GM19395 (cell line): ENCODE results near the gene ASB5.
"Not testable (repeated sequence)": the region's sequence is repeated elsewhere in the genome, so short reads cannot be mapped to it uniquely, and the experiment has no call there.

ENCODE experiments used
- ATAC-seq: cut with Tn5 transposase; IDR thresholded peaks from one replicate; pipeline ENCODE4 v1.9.1; 2021; ENCODE audit warnings: mild to moderate bottlenecking, moderate library complexity; ENCODE audit not compliant: unreplicated experiment

The ASB5 gene

GRCh38 chr4:176226736-176227135, 42.3 kb downstream of the ASB5 start:
- ATAC-seq: no peak

DNA sequence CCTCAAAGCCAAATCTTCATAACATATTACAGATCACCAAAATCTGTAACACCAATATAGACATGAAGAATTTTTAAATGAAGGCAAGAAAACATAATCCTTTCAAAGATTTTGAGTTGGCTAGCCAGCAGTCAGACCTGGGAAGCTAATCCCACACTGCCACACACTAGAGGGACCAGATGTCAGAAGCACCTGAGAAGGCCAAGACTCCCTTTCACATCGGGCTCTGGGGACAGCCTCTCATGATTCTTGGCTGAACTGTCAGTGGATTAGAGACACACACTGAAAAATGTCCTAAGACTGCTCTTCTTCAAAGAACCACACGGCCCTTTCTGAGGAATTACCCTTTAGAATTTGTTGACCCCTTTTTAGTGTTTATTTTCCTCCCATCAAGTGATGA, 45.5 kb downstream of the ASB5 start:
- no peak for ATAC-seq

GRCh38 chr4:176222149-176222548, 46.9 kb downstream of the ASB5 start:
- ATAC-seq: no peak

DNA sequence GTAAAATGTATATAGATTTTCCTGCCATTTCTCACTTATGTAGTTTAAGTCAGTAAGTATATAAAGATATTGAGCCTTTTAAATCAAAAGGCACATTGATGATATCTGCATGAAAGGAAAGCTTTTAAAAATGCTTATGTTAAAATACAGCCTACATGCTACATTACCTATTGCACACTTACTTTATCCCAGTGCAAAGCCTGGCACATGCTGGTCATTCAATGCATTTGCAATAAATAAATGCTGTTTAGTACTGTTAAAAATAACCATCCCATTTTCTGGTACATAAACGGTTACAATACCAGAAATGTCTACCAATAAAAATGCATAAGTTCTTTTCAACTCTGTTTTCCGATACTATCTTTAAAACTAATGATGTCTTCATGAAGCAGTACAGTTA, 51.5 kb downstream of the ASB5 start:
- ATAC-seq: no peak

DNA sequence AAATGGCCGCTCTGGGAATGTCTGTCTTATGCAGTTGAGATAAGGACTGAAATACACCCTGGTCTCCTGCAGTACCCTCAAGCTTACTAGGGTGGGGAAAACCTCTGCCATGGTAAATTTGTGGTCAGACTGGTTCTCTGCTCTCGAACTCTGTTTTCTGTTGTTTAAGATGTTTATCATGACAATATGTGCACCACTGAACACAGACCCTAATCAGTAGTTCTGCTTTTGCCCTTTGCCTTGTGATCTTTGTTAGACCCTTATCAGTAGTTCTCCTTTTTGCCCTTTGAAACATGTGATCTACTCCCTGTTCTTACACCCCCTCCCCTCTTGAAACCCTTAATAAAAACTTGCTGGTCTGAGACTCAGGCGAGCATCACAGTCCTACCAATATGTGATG, 56.7 kb downstream of the ASB5 start:
- not testable (repeated sequence) for ATAC-seq

- no peak for ATAC-seq
Observed at GRCh38 chr4:176210579-176211296, 58.3 kb downstream of the ASB5 start.

- ATAC-seq: no peak
Observed at GRCh38 chr4:176210101-176210500, 58.9 kb downstream of the ASB5 start.

DNA sequence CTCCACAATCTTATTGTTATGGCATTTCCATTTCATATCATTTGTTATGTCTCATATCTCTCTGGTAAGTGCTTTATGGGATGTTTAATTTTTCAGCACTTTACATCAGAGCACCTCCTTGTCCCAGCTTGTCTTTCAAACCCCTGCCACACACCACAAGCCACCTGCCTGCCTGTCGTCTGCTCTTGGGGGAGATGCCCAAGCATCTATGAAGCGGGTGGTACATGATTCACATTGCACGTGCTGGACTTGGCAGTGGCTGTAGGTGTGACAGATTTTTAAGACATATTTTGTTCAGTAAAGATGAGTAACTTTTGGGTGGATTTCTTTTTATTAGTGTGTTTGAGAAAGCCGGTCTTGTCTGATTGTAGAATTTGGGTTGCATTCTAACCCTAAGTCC, 59.5 kb downstream of the ASB5 start:
- no peak for ATAC-seq

DNA sequence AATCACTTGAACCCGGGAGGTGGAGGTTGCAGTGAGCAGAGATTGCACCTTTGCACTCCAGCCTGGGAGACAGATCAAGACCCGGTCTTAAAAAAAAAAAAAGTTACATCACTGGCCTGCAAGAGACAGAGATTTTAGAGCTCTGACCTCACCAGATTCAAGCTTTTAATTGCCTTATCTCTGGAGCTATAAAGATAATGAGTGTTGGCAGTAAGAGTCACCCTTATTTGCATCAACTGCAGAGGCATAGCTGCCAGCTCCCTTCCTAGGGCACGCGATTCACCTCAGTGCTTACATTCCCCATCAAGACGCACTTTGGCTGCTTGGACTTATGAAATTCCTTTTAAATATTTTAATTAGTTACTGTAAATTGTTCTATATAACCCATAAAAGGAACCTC, 61.2 kb downstream of the ASB5 start:
- no peak for ATAC-seq

GRCh38 chr4:176205299-176205698, 63.7 kb downstream of the ASB5 start:
- no peak for ATAC-seq

DNA sequence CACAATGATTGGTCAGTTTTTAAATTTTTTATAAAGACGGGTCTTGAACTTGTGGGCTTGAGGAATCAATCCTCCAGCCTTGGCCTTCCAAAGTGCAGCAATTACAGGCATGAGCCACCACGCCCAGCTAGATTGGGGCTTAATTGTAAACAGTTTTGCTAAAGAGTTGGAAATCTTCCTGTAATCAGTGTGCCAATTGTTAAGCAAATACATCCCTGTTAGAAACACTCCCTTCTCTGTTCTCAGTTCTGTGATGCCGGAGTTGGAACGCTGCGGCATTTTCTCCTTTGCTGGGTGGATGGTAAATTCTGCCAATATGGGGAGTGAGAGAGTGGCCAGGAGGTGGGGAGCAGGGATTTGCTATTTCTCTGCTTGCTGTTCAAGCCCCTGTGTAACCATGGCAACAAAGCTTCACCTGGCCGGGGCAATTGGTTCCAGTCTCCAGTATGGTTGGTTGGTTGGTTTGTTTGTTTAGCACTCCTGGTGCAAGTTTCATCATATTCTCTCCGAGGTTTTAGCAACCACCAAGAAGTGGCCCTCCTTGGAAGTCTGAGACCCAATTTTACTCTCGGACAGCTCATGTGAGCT, 70.6 kb downstream of the ASB5 start:
- ATAC-seq: no peak

DNA sequence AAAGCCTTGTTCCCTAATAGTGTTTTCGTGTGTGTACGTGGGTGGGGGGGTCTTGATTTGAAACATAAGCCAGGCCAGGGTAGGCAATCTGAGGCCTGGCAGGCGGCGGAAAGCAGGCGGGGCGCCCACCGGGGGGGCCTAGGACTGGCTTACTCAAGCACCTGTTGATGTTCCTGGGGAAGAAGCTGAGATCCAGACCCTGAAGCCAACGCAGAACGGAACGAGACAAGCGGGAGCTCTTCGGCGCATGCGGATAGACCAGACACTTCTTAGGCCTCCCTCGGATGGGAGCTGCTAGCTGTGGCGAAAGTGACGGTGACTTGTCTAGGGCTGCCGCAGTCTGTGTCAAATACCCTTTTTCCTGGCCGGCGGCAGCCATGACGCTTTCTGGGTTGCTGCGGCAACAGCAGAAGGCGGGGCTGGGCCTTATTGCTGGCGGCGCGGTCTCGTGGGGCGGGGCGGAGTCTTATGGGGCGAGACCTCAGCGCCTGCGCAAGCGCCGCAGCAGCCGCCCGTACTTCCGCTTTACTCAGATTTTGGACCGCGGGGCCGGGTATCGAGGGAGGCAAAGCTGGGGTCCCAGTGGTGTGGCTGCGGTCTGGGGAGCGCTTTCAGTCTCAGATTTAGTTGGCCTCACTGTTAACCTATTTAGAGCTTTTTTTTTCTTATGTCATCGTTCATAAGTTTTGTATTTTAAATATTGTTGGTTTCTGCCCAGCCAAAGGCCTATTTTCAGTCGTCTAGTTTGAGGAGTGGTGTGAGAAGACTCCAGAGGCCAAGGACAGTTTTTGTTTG, 73.6 kb downstream of the ASB5 start, which contains the start of gene SPATA4:
Gene SPATA4, minus strand, starts transcription at position 402 of the 795 bp plus-strand sequence. Its CDS starts 23 bp downstream, at position 379.
- peak; percentile 97 for ATAC-seq

DNA sequence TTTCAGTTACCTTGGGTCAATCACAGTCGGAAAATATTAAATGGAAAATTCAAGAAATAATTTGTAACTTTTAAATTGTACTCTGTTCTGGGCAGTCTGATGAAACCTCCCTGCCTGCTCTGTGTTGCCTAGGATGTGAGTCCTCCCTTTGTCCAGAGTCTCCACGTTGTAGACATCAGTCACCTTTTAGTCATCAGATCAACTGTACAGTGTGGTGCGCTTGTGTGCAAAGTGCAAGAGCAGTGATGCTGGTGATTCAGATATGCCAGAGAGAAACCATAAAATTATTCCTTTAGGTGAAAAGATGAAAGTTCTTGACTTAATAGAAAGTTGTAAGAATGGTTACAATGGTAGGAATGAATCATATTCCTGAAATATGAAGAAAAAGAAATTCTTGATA, 75.1 kb downstream of the ASB5 start:
- ATAC-seq: no peak

- ATAC-seq: no peak
Observed at GRCh38 chr4:176193126-176193525, 75.9 kb downstream of the ASB5 start.

- ATAC-seq: no peak
Observed at GRCh38 chr4:176191974-176192373, 77.0 kb downstream of the ASB5 start.

- no peak for ATAC-seq
Observed at GRCh38 chr4:176189891-176190795, 78.9 kb downstream of the ASB5 start.

- no peak for ATAC-seq
Observed at GRCh38 chr4:176188654-176189053, 80.4 kb downstream of the ASB5 start.

- no peak for ATAC-seq
Observed at GRCh38 chr4:176187624-176188023, 81.4 kb downstream of the ASB5 start.

- ATAC-seq: no peak
Observed at GRCh38 chr4:176186671-176187395, 82.2 kb downstream of the ASB5 start.

GRCh38 chr4:176186067-176186466, 83.0 kb downstream of the ASB5 start:
- peak; percentile 61 for ATAC-seq
